HS-27A (cell line): ENCODE results near the gene BABAM2.
"Not testable (repeated sequence)": the region's sequence is repeated elsewhere in the genome, so short reads cannot be mapped to it uniquely, and the experiment has no call there.

Experiments
- DNase-seq: peaks from one replicate; pipeline ENCODE4 v3.0.0-alpha.2; 2012; ENCODE audit warnings: low read depth, missing footprints

The BABAM2 gene

GRCh38 chr2:27978761-27979160, 88.2 kb downstream of the BABAM2 start:
- not testable (repeated sequence) for DNase-seq

- DNase-seq = no peak
Measured at GRCh38 chr2:27980242-27980641, 89.7 kb downstream of the BABAM2 start.

GRCh38 chr2:27984153-27984552, 93.6 kb downstream of the BABAM2 start:
- no peak for DNase-seq

GRCh38 chr2:27988306-27988705, 97.8 kb downstream of the BABAM2 start:
- no peak for DNase-seq

GRCh38 chr2:27988718-27989117, 98.2 kb downstream of the BABAM2 start:
- no peak for DNase-seq

GRCh38 chr2:27989149-27989548, 98.6 kb downstream of the BABAM2 start:
- no peak for DNase-seq

GRCh38 chr2:27990030-27990590, 99.6 kb downstream of the BABAM2 start:
- no peak for DNase-seq

GRCh38 chr2:27991146-27991545, 100.6 kb downstream of the BABAM2 start:
- DNase-seq = no peak

GRCh38 chr2:27992787-27993401, 102.4 kb downstream of the BABAM2 start:
- peak; percentile 49 for DNase-seq

GRCh38 chr2:27993402-27993787, 102.9 kb downstream of the BABAM2 start:
- DNase-seq = no peak

- no peak for DNase-seq
Measured at GRCh38 chr2:27993950-27994728, 103.6 kb downstream of the BABAM2 start.

- DNase-seq = no peak
Measured at GRCh38 chr2:27996156-27996922, 105.8 kb downstream of the BABAM2 start.

- DNase-seq = no peak
Measured at GRCh38 chr2:28000287-28000686, 109.8 kb downstream of the BABAM2 start.

- DNase-seq = no peak
Measured at GRCh38 chr2:28002181-28002580, 111.7 kb downstream of the BABAM2 start.

- peak; percentile 36 for DNase-seq
Measured at GRCh38 chr2:28004086-28004485, 113.6 kb downstream of the BABAM2 start.

GRCh38 chr2:28009732-28010131, 119.2 kb downstream of the BABAM2 start:
- DNase-seq = no peak

GRCh38 chr2:28011322-28011737, 120.8 kb downstream of the BABAM2 start:
- DNase-seq = no peak

GRCh38 chr2:28018474-28018873, 127.9 kb downstream of the BABAM2 start:
- not testable (repeated sequence) for DNase-seq

GRCh38 chr2:28019521-28019920, 129.0 kb downstream of the BABAM2 start:
- DNase-seq = not testable (repeated sequence)

- DNase-seq = no peak
Measured at GRCh38 chr2:28021898-28022297, 131.4 kb downstream of the BABAM2 start.

- no peak for DNase-seq
Measured at GRCh38 chr2:28025123-28025522, 134.6 kb downstream of the BABAM2 start.

GRCh38 chr2:28026230-28026629, 135.7 kb downstream of the BABAM2 start:
- DNase-seq = not testable (repeated sequence)

- no peak for DNase-seq
Measured at GRCh38 chr2:28028025-28028424, 137.5 kb downstream of the BABAM2 start.
